Ovary (tissue), 3 donors: ENCODE measurements around the gene STIM1.

Experiments
- CTCF ChIP-seq, 3 donors: fragments of 450-650 bp in 2 of 3; fragments of 200-600 bp in 1 of 3; IDR thresholded peaks; one replicate each; pipeline versions ENCODE4 v1.5.1 to v1.8.0; 2016 to 2022; ENCODE audit warnings: antibody characterized with exemption in 3 of 3, mild to moderate bottlenecking in 1 of 3
- EP300 ChIP-seq: sonication (generic); formaldehyde crosslinking; IDR thresholded peaks from one replicate; pipeline ENCODE4 v1.6.1; 2017; ENCODE audit warnings: antibody characterized with exemption
- POLR2A ChIP-seq: fragments of 450-650 bp; IDR thresholded peaks from one replicate; pipeline ENCODE4 v1.6.1; 2017; ENCODE audit warnings: antibody characterized with exemption, mild to moderate bottlenecking, moderate library complexity
- donor health status: DM: no; HTN: no; CAD: no.

GRCh38 chr11:4072668-4073285 lies 217.3 kb downstream of the STIM1 start:
- TF ChIP-seq CTCF (IDR thresholded peaks at IDR 0.05): peak; percentile 59 to 94 (median 89)
- no peak for TF ChIP-seq POLR2A
- TF ChIP-seq EP300: no peak
